ENCODE data around the gene MYL5.

DNA sequence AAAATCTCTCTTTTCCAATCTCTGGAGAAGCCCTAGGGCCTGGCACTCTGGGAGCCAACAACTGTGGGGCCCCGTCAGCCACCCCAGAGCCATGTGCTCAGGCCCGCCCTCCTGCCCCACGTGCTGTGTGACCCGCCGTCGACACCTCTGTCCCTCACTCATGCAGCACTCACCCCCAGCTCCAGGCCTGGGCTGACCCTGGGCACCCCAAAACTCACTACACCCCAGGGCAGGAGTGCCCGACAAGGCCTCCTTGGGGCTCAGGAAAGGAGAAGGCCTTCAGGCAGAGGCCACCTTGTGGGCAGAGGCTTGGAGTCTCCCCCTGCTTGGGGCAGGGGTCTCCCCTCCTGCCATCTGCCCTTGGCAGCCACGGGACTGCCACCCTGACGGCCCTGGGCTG is 5.7 kb downstream of the MYL5 start:
- TF ChIP-seq, protein P1, sequence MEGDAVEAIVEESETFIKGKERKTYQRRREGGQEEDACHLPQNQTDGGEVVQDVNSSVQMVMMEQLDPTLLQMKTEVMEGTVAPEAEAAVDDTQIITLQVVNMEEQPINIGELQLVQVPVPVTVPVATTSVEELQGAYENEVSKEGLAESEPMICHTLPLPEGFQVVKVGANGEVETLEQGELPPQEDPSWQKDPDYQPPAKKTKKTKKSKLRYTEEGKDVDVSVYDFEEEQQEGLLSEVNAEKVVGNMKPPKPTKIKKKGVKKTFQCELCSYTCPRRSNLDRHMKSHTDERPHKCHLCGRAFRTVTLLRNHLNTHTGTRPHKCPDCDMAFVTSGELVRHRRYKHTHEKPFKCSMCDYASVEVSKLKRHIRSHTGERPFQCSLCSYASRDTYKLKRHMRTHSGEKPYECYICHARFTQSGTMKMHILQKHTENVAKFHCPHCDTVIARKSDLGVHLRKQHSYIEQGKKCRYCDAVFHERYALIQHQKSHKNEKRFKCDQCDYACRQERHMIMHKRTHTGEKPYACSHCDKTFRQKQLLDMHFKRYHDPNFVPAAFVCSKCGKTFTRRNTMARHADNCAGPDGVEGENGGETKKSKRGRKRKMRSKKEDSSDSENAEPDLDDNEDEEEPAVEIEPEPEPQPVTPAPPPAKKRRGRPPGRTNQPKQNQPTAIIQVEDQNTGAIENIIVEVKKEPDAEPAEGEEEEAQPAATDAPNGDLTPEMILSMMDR (IDR thresholded peaks at IDR 0.05), result no peak
- no peak for TF ChIP-seq POLR2AphosphoS5 (IDR thresholded peaks at IDR 0.05)
